SK-N-SH treated with all-trans-retinoic acid at 6 μM for 48 hours (cell line): ENCODE data around the gene GPR63.

ENCODE experiments used
- ARNTL ChIP-seq: fragments of 450-650 bp; formaldehyde crosslinking; IDR thresholded peaks from 2 replicates; pipeline ENCODE4 v1.5.0; 2020; ENCODE audit warnings: low read depth, mild to moderate bottlenecking, moderate library complexity, borderline replicate concordance
- GLIS3 ChIP-seq: fragments of 250-450 bp; sonication (Bioruptor Pico); IDR thresholded peaks from 2 replicates; pipeline ENCODE4 v1.5.0; 2020; ENCODE audit warnings: mild to moderate bottlenecking, moderate library complexity
- ISL1 ChIP-seq: fragments of 250-450 bp; sonication (Bioruptor Pico); IDR thresholded peaks from 2 replicates; pipeline ENCODE4 v2.1.2; 2022; ENCODE audit warnings: mild to moderate bottlenecking, moderate library complexity
- RARB ChIP-seq: fragments of 250-450 bp; sonication (Bioruptor Pico); IDR thresholded peaks from 2 replicates; pipeline ENCODE4 v1.8.0; 2021; ENCODE audit warnings: mild to moderate bottlenecking, moderate library complexity
- TCF4 ChIP-seq: fragments of 250-450 bp; sonication (Bioruptor Pico); IDR thresholded peaks from 2 replicates; pipeline ENCODE4 v1.8.0; 2021; ENCODE audit warnings: mild to moderate bottlenecking, moderate library complexity, borderline replicate concordance
- ZFP3 ChIP-seq: fragments of 250-450 bp; sonication (Bioruptor Pico); IDR thresholded peaks from 2 replicates; pipeline ENCODE4 v1.5.0; 2020; ENCODE audit warnings: mild to moderate bottlenecking, moderate library complexity
- ZNF565 ChIP-seq: fragments of 450-650 bp; formaldehyde crosslinking; conservative IDR thresholded peaks from 2 replicates; pipeline ENCODE4 v1.5.0; 2020; ENCODE audit warnings: low read depth, mild to moderate bottlenecking, moderate library complexity
- TF ChIP-seq, protein P1 (sequence below): fragments of 250-450 bp; sonication (Bioruptor Pico); IDR thresholded peaks from 2 replicates; pipeline ENCODE4 v1.5.1; 2020; ENCODE audit warnings: low read depth, mild to moderate bottlenecking, moderate library complexity

DNA sequence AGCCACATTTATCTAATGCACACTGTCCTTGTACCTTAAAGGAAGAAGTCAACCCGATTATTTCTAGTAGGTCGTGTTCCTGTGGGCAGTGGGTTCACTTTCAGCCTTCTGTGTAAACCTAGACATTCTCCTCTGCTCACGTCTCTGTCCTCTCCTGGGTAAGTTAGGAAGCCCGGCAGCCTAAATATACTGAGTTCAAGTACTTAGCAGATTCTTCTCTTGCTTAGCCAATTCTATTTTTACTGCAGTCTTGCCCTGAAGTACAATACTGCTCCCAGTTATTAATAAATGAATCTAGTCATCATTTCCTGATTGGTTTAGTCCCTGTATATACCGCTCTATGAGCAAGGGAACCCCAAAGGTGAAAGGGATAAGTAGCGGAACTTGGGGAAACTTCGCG lies 14.6 kb upstream of the GPR63 start:
- TF ChIP-seq ZFP3 (CRISPR knock-in tag) (no peak), GLIS3 (CRISPR knock-in tag) (no peak), ISL1 (CRISPR knock-in tag) (no peak), ARNTL (no peak), RARB (CRISPR knock-in tag) (no peak), ZNF565 (CRISPR knock-in tag) (no peak), TCF4 (CRISPR knock-in tag) (no peak)
- TF ChIP-seq, protein P1, sequence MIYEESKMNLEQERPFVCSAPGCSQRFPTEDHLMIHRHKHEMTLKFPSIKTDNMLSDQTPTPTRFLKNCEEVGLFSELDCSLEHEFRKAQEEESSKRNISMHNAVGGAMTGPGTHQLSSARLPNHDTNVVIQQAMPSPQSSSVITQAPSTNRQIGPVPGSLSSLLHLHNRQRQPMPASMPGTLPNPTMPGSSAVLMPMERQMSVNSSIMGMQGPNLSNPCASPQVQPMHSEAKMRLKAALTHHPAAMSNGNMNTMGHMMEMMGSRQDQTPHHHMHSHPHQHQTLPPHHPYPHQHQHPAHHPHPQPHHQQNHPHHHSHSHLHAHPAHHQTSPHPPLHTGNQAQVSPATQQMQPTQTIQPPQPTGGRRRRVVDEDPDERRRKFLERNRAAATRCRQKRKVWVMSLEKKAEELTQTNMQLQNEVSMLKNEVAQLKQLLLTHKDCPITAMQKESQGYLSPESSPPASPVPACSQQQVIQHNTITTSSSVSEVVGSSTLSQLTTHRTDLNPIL (CRISPR knock-in tag), result no peak
